Activated CD4-positive, alpha-beta T cell treated with anti-CD3 and anti-CD28 coated beads, Interleukin-2, amount 10 ng/mL, durations not matched to agents 24 days and 14 days (primary cell): ENCODE results near the gene NENF. TPM values are rescaled to one million over a fixed set of nuclear protein-coding genes. Genes with fewer than 3 reads are reported as not detected.
A peak's percentile ranks its signal among the peaks of the same experiment; 100 is the strongest.

Source experiments
- DNase-seq: peaks from one replicate; pipeline ENCODE4 v3.0.0; 2022
- H3K27ac Mint-ChIP-seq: one replicate; pipeline ENCODE4 v1.8.0; 2022; ENCODE audit warnings: mild to moderate bottlenecking, mixed read lengths
- H3K27me3 Mint-ChIP-seq: one replicate; pipeline ENCODE4 v1.8.0; 2022; ENCODE audit warnings: mixed read lengths
- H3K36me3 Mint-ChIP-seq: one replicate; pipeline ENCODE4 v1.8.0; 2022; ENCODE audit warnings: low read depth, mild to moderate bottlenecking, mixed read lengths
- H3K4me1 Mint-ChIP-seq: one replicate; pipeline ENCODE4 v1.8.0; 2021; ENCODE audit warnings: mixed read lengths
- H3K4me3 Mint-ChIP-seq: one replicate; pipeline ENCODE4 v1.8.0; 2022; ENCODE audit warnings: mild to moderate bottlenecking, moderate library complexity, mixed read lengths
- H3K9me3 Mint-ChIP-seq: one replicate; pipeline ENCODE4 v1.8.0; 2021; ENCODE audit warnings: mixed read lengths
- intact Hi-C: fragments of 100-400 bp; cut with micrococcal nuclease; formaldehyde crosslinking; loops from one replicate; pipeline ENCODE4 v1.15.1; 2023
- total RNA-seq: library from RNA; stranded (reverse); gene quantifications from 2 replicates; pipeline ENCODE4 v1.2.3, GENCODE V29; 2022

Gene NENF
- total RNA-seq, 1 donor from 2014 or later = 36.1 TPM

DNA sequence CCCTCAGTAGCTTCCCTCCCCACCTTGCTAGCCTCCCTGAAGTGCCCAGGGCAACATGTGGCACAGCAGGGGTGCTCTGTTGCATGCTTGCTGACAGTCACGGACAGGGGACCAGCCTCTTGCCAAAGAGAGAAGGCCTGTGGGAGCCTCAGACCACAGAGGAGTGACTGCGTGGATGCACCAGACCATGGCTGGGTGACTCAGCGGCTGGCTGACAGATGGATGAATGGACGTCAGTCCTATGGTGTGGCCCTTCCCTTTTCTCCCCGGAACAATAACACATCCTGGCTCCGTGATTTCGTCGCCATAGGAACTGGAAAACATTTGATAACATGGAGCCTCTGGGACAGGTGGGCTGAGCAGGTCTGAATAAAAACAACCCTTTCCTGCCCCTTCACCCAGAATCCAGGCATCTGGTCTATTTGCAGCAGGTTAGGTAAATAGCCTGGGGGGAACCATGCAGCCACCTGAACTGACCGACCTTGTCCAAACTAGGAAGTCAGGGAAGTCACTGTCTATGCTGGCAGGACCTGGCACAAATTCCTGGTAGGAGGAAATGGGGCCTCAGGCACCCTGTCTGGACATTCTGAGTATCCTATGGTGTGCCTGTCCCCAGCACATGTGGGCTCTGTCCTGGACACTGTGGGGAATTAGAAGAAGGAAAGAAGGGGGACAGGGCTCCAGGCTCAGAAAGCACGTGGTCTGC, 53.3 kb downstream of the NENF start:
- DNase-seq = no peak
- Mint-ChIP-seq H3K9me3 (no peaks in the 10 kb centered on the region), H3K27ac (no peak overlapping the region), H3K4me1 (peaks cover 6% of the 10 kb centered on the region), H3K27me3 (peaks cover 6% of the 10 kb centered on the region), H3K4me3 (no peak overlapping the region), H3K36me3 (no peaks in the 10 kb centered on the region)
- intact Hi-C loops = no loop called here

DNA sequence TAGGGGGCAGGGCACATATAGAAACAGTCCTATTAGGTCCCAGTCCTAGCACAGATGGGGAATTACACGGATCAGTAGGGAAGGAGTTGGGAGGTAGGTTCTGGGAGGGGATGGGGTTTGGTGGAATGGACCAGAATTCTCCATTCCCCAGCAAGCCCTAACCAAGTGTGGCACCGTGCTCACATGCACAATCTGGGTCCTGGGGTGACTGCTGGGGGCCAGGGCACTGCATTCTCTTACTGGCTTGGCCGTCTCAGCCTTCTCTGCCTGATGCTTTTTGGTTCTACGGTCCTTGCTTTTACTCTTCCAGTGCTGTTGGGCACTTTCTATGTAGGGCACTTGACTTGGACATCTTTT, 53.9 kb downstream of the NENF start:
- Mint-ChIP-seq H3K36me3 (no peaks in the 10 kb centered on the region), H3K27me3 (peaks cover 6% of the 10 kb centered on the region), H3K9me3 (no peaks in the 10 kb centered on the region), H3K4me1 (peaks cover 6% of the 10 kb centered on the region), H3K4me3 (no peak overlapping the region), H3K27ac (no peak overlapping the region)
- intact Hi-C loops = no loop called here
- DNase-seq = no peak

DNA sequence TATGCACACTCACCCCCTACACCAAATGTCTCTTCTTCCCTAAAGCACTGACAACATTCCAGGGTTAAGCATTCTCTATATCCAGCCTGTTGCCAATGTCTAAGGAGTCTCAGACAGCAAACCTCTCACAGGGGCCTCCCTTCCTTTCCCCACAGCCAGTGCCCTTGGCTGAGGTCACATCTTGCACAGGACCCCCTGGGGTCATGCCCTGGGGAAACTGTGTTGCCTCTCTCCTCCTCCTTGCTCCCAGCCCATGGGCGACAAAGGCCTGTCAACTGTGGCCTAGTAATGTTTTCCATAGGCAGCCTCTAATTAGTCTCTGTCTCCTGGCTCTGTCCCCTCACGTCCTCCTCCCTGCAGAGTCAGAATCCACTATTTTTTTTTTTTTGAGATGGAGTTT, 54.6 kb downstream of the NENF start:
- Mint-ChIP-seq H3K27me3 (peaks cover 7% of the 10 kb centered on the region), H3K27ac (no peak overlapping the region), H3K4me1 (peaks cover 6% of the 10 kb centered on the region), H3K9me3 (no peaks in the 10 kb centered on the region), H3K4me3 (no peak overlapping the region), H3K36me3 (no peaks in the 10 kb centered on the region)
- intact Hi-C loops = no loop called here
- no peak for DNase-seq

DNA sequence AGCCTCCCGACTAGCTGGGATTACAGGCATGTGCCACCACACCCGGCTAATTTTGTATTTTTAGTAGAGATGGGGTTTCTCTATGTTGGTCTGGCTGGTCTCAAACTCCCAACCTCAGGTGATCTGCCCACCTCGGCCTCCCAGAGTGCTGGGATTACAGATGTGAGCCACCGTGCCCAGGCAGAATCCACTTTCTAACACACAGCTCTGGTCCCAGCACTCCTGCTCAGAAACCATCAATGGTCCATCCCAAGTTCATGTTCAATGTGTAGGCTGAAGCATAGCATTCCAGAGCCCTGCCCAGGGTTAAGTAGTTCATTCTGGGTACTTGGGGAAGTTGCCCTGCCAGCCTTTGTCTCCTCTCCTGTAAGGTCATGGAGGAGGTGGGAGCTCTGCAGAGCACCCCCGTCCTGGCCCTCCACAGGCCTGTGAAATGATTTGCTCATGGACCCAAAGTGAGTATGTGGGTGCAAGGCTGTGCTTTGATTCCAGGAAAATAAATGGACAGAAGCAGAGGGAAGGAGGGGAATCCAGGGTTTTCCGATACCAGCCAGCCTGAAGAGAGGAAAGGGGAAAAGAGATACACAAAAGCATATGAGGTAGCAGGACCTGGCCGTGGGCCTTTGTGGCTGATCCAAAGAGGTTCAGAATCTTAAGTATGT, 55.2 kb downstream of the NENF start:
- DNase-seq = no peak
- intact Hi-C loops = no loop called here
- no peaks in the 10 kb centered on the region for H3K36me3 Mint-ChIP-seq
- no peaks in the 10 kb centered on the region for H3K9me3 Mint-ChIP-seq
- peaks cover 7% of the 10 kb centered on the region for H3K27me3 Mint-ChIP-seq
- peaks cover 6% of the 10 kb centered on the region for H3K4me1 Mint-ChIP-seq
- no peak overlapping the region for H3K27ac Mint-ChIP-seq
- H3K4me3 Mint-ChIP-seq = no peak overlapping the region

DNA sequence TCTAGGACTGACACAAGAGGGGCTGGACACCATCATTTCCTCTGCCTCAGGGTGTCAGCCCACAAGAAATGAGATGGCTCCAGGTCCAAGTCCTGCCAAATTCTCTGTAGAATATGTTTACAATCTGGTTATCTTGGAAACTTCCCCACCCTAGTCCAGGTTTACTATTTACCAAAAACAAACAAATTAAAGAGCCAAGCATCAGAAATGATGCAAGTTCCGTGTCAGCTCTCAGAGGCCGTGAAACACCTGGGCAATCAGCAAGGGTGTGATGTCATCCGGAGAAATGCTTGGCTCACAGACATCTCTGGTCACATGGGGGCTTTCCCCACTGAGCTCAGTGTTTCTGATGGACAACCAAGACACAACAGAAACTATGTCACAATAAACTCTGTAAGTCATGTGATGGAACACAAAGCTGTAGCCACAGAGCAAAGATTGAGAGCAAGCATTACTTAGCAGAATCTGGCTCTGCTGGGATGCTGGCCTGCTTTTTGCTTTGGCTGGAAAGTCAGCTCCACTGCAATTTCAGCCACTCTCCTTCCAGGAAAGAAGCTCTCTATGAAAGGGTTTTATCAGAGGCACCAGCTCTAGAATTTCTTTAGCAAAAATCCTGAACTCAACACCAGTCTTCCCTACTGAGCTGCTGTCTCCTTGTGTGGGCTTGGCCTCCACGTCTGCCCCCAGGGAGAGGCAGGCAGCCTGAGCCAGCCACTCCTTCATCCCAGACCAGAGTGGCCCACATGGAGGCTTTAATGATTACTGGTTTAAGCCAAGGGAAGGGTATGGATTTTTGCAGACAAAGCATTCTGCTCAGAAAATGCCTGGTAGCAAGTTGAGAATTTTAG, 55.9 kb downstream of the NENF start:
- H3K4me3 Mint-ChIP-seq = no peak overlapping the region
- intact Hi-C loops = no loop called here
- H3K9me3 Mint-ChIP-seq = no peaks in the 10 kb centered on the region
- peaks cover 7% of the 10 kb centered on the region for H3K27me3 Mint-ChIP-seq
- H3K4me1 Mint-ChIP-seq = peaks cover 6% of the 10 kb centered on the region
- peak; percentile 66 for DNase-seq
- no peaks in the 10 kb centered on the region for H3K36me3 Mint-ChIP-seq
- H3K27ac Mint-ChIP-seq = no peak overlapping the region

DNA sequence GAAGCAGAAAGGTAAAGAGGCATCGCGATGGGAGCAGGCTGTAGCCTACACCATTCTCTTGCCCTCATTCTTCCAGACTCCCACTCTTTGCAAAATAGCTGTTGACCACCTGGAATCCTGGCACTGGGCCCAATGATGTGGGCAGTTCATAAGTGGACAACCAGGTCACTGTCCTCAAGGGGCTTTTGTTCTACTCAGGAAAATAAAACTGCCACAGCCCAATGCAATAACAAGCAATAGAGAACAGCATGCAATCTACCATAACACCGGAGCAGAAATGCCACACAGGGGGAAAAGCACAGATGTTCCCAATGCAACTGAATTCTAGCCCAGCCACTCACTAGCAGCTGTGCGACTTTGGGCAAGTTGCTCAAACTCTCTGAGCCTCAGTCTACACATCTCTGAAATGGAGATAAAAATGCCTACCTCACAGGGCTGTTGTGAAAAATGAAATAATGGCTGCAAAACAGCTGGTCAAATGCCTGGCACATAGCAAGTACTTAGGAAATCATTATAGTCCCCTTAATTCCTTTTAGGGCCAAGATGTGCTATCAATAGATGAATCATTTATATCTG, 56.7 kb downstream of the NENF start:
- H3K36me3 Mint-ChIP-seq = no peaks in the 10 kb centered on the region
- peaks cover 6% of the 10 kb centered on the region for H3K27me3 Mint-ChIP-seq
- intact Hi-C loops = no loop called here
- DNase-seq = no peak
- no peak overlapping the region for H3K4me3 Mint-ChIP-seq
- H3K4me1 Mint-ChIP-seq = peaks cover 6% of the 10 kb centered on the region
- H3K27ac Mint-ChIP-seq = no peak overlapping the region
- no peaks in the 10 kb centered on the region for H3K9me3 Mint-ChIP-seq

DNA sequence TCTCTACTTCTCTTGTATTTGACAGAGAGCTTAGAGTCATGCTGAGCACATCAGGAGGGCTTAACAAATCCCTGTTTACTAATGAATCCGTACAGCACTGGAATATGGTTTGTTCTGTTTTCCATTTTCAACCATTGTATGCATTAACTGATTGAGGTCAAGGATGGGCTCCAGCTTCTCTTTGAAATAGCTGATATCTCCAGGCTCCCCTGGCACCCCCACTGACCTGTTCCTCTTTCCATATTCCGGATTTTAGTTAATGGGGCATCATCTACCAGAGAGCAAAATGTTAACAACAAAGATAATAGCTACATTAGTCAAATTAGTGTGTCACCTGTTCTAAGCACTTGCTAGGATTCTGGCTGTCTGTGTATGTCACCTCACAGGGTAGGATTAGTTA, 57.6 kb downstream of the NENF start:
- Mint-ChIP-seq H3K9me3 (no peaks in the 10 kb centered on the region), H3K4me3 (no peak overlapping the region), H3K27me3 (peaks cover 9% of the 10 kb centered on the region), H3K4me1 (peaks cover 6% of the 10 kb centered on the region), H3K27ac (no peak overlapping the region), H3K36me3 (no peaks in the 10 kb centered on the region)
- intact Hi-C loops = no loop called here
- no peak for DNase-seq

DNA sequence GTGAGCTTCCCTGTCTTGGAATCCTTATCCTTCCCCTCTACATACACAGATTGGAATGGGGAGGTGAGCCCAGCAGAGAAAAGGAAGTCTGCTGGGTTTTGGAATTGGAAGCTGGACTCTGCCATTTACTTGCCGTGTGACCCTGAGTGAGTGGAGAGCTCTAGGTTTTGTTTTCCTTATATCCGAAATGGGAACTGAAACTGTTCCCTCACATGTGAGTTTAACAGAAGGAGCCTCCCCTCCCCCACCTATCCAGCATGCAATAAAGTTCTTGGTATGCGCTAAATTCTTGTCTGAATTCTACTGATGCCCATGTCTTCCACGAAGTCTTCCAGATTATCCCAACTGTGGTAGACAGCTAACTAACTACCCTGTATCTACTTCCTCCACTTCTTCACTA, 58.7 kb downstream of the NENF start:
- Mint-ChIP-seq H3K27ac (no peak overlapping the region), H3K9me3 (no peaks in the 10 kb centered on the region), H3K4me1 (peaks cover 6% of the 10 kb centered on the region), H3K36me3 (no peaks in the 10 kb centered on the region), H3K27me3 (peaks cover 15% of the 10 kb centered on the region), H3K4me3 (no peak overlapping the region)
- DNase-seq = no peak
- intact Hi-C loops = no loop called here

Other genes with a start within 250 kb of the NENF start
- 43.6 and 44.4 TPM in 2 replicates for gene PPP2R5A, start 147.5 kb upstream of the NENF start, total RNA-seq
- gene PACC1, start 18.0 kb upstream of the NENF start, total RNA-seq = 16.0 and 19.4 TPM in 2 replicates
- 21.2 and 29.5 TPM in 2 replicates for gene ATF3, start 175.8 kb downstream of the NENF start, total RNA-seq